SJSA1 (cell line): Measurements from ENCODE around the gene CAMK1G. TPM values are rescaled to one million over a fixed set of nuclear protein-coding genes. Genes with fewer than 3 reads are reported as not detected.

Experiments used
- DNase-seq, 2 experiments: peaks; one replicate each; pipeline ENCODE4 v3.0.0-alpha.2; 2015 to 2020; ENCODE audit warnings: low spot score in 2 of 2, low read depth in 1 of 2
- H3K27ac ChIP-seq: fragments of 250-450 bp; sonication (Bioruptor Pico); 2 replicates; pipeline ENCODE4 v1.5.1; 2020; ENCODE audit warnings: mild to moderate bottlenecking, moderate library complexity
- H3K27me3 ChIP-seq: fragments of 250-450 bp; sonication (Bioruptor Pico); replicated peaks from 2 replicates; pipeline ENCODE4 v1.5.1; 2020; ENCODE audit warnings: mild to moderate bottlenecking, moderate library complexity
- H3K36me3 ChIP-seq: fragments of 250-450 bp; sonication (Bioruptor Pico); 2 replicates; pipeline ENCODE4 v1.5.1; 2020; ENCODE audit warnings: mild to moderate bottlenecking
- H3K4me1 ChIP-seq: fragments of 250-450 bp; sonication (Bioruptor Pico); replicated peaks from 2 replicates; pipeline ENCODE4 v1.6.1; 2021; ENCODE audit warnings: mild to moderate bottlenecking
- H3K4me3 ChIP-seq: fragments of 250-450 bp; sonication (Bioruptor Pico); 2 replicates; pipeline ENCODE4 v1.5.1; 2020; ENCODE audit warnings: mild to moderate bottlenecking
- H3K9me3 ChIP-seq: fragments of 250-450 bp; sonication (Bioruptor Pico); replicated peaks from 2 replicates; pipeline ENCODE4 v1.5.1; 2020; ENCODE audit warnings: mild to moderate bottlenecking
- total RNA-seq: library from RNA; depleted of rRNA; stranded (reverse); fragments of >200 nt; shearing (Covaris generic); gene quantifications from 2 replicates; pipeline ENCODE4 v1.2.3, GENCODE V29; 2014

CAMK1G gene
- total RNA-seq, 1 experiment from 2014 or later: 0.11 TPM

DNA sequence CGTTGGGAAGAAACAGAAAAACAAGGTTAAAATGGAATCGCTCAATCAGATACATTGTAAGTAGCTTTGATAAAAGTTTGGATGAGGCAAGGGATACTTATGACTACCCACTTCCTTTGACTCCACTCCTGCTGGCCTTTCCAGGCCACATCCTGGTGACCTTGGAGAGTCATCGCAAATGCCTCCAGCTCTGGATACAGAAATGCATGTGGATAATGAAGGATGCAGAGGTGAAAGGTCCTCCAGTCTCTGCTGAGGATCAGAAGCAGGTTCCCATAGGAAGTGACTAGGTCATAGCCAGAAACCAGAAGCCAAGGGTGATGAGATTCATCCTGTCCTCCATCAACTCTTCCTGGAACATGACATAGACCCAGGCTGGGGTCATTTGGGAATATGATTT, 6.2 kb upstream of the CAMK1G start:
- DNase-seq: no peak
- Histone ChIP-seq H3K9me3 (no peaks in the 10 kb centered on the region), H3K36me3 (no peaks in the 10 kb centered on the region), H3K4me3 (no peak overlapping the region), H3K27ac (no peak overlapping the region), H3K27me3 (peaks cover 5% of the 10 kb centered on the region; the same call in 1 of the 2 replicates), H3K4me1 (no peaks in the 10 kb centered on the region)

DNA sequence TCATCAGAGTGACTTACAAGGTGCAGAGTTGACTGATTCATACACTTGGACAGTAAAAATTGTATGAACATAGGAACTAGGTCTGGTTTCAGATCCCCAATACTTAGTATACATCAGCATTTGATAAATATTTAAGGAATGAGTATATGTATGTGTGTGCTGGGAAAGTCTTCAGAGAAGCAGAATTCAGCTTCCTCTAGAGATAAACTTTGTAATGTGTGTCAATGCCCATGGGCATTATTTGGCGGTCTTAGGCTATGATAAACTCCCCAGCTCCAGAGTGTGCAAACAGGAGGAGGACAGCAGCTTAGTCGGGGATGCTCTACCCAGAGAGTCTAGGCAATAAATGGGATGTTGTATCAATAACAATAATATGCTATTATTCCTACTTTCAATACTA, 2.9 kb upstream of the CAMK1G start:
- Histone ChIP-seq H3K36me3 (no peaks in the 10 kb centered on the region), H3K9me3 (no peaks in the 10 kb centered on the region)
- no peak for DNase-seq

DNA sequence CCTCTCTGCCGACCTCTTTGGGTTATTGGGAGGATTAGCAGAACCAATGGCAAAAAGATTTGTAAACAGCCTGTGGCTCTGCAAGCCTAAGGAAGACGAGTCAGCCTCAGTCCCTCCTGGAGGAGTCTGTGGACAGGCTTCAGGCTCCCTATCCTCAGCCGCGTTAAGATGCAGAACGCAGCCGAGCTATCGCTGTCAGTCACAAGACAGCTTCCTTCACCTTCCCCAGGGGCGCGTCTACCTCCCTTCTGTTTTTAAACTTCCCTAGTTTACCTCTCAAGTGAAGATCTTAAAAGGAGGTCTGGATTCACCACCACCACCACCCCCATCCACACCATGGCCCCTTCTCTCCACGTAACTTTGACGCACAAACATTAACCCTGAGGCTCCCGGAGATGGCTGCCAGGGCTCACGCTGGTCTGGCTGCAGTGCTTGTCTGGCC, 738 bp downstream of the CAMK1G start:
- no peak overlapping the region for H3K4me3 ChIP-seq
- DNase-seq: no peak
- H3K27ac ChIP-seq: no peak overlapping the region
- H3K4me1 ChIP-seq: peaks cover 3% of the 10 kb centered on the region; the same call in 1 of the 2 replicates
- no peaks in the 10 kb centered on the region for H3K36me3 ChIP-seq
- peaks cover 23% of the 10 kb centered on the region for H3K27me3 ChIP-seq
- no peaks in the 10 kb centered on the region for H3K9me3 ChIP-seq

More for the DNA sequence above, 2.9 kb upstream of the CAMK1G start:
- no peak overlapping the region for H3K4me3 ChIP-seq
- H3K27ac ChIP-seq: no peak overlapping the region
- peaks cover 19% of the 10 kb centered on the region for H3K27me3 ChIP-seq
- H3K4me1 ChIP-seq: no peaks in the 10 kb centered on the region

DNA sequence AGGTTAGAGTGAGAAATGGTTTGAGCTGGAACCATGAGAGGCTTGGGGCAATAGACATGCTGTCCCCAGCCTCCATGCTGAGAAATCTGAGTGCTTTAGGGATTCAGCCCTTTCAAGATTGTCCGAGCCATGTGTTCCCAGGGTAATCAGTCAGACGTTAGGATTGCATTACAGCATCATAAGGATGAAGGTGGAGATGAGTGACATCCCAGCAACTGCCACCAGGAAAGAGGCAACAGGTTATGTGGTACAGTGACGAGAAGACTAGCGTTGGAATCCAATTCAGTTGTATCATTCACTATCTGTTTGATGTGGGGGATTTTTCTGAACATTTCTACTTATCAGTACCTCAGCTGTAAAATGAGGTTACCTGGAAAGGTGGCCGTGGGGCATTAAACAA, 1.7 kb downstream of the CAMK1G start:
- Histone ChIP-seq H3K27me3 (peaks cover 23% of the 10 kb centered on the region), H3K36me3 (no peaks in the 10 kb centered on the region), H3K4me1 (peaks cover 3% of the 10 kb centered on the region; the same call in 1 of the 2 replicates), H3K9me3 (no peaks in the 10 kb centered on the region), H3K27ac (no peak overlapping the region), H3K4me3 (no peak overlapping the region)
- DNase-seq: no peak

DNA sequence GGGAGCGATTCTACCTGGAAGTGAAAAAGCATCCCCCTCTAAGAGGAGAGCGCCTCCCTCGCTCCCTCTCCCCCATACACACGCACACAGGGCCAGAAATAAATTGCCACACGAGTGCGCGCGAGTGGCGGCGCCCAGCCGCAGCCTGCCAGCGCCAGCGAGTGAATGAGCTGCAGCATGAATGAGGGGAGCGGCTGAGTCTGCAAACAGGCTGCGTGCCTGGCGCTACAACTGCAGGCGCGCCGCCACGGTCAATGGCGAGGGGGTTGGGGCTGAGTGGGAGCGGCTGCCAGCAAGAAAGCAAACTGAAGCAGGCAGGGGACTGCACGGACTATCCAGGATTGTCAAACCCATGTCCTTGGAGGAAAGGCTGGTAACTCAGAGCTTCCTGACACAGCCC, 2.2 kb downstream of the CAMK1G start:
- no peak for DNase-seq
- peaks cover 3% of the 10 kb centered on the region; the same call in 1 of the 2 replicates for H3K4me1 ChIP-seq
- H3K27me3 ChIP-seq: peaks cover 23% of the 10 kb centered on the region
- no peaks in the 10 kb centered on the region for H3K9me3 ChIP-seq
- H3K36me3 ChIP-seq: no peaks in the 10 kb centered on the region
- H3K4me3 ChIP-seq: no peak overlapping the region
- H3K27ac ChIP-seq: no peak overlapping the region

DNA sequence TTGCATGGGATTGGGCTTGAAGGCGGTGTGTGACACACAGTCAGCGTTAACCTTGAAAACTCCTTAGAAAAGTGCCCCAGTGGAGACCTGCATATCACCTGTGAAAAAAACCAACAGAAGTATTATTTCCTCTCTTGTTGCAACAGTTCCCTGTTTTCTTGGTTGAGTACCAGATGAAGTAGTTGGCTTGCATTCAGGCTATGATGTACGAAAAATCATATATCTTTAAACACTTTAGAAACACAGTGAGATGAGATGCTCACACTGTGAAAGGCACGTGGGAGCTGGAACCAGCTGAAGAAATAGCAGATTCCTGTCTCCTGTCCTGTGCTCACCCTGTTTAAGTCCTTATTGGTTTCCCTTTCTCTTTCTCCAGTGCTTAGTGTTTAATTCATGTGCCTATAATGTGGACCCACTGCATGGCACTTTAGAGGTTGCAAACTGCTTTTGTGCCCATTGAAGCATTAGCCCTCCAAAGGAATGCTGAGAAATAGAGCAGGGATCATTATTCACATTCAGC, 2.8 kb downstream of the CAMK1G start:
- Histone ChIP-seq H3K27ac (no peak overlapping the region), H3K27me3 (peaks cover 23% of the 10 kb centered on the region), H3K4me1 (peaks cover 3% of the 10 kb centered on the region; the same call in 1 of the 2 replicates), H3K36me3 (no peaks in the 10 kb centered on the region), H3K4me3 (no peak overlapping the region), H3K9me3 (no peaks in the 10 kb centered on the region)
- DNase-seq: no peak

DNA sequence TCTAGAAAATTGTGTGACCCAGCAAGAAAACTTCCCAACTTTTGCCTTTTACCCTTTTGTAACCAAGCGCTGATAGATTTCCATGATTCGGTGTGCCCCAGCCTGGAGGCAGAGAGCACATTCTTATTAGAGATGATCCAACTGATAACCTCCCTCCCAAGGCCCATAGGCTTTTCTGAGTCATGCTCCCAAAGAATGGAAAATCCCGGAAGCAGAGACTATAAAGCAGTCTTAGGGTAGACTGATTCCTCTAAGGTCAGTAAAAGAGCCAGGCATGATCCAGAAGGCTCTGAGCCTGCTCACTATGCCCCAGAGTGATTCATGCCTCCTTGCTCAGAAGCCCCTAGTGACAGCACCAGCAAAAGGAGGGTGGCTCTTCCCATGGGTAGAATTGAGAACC, 4.3 kb downstream of the CAMK1G start:
- H3K27ac ChIP-seq: no peak overlapping the region
- H3K4me1 ChIP-seq: peaks cover 3% of the 10 kb centered on the region; the same call in 1 of the 2 replicates
- DNase-seq: no peak
- H3K27me3 ChIP-seq: peaks cover 18% of the 10 kb centered on the region
- H3K9me3 ChIP-seq: no peaks in the 10 kb centered on the region
- no peaks in the 10 kb centered on the region for H3K36me3 ChIP-seq
- no peak overlapping the region for H3K4me3 ChIP-seq

DNA sequence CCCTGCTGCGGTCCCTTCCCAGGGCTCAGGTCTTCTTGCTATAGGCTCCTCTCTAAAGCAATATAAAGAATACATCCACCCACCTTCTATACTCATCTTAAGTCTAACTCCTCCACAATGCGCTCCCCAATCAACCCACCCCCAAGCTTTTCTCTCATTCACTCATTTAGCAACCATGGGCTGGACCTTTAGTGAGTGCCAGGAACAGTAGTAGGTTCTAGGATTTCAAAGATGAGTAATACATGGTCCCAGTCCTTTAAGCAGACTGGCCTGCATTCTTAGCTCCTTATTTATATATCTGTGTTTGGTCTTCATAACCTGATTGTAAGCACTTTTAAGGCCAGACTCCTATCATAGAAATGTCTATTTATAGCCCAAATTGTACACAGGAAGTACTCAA, 5.9 kb downstream of the CAMK1G start:
- Histone ChIP-seq H3K4me1 (peaks cover 3% of the 10 kb centered on the region; the same call in 1 of the 2 replicates), H3K9me3 (no peaks in the 10 kb centered on the region), H3K27ac (no peak overlapping the region), H3K4me3 (no peak overlapping the region), H3K36me3 (no peaks in the 10 kb centered on the region), H3K27me3 (peaks cover 13% of the 10 kb centered on the region)
- no peak for DNase-seq

DNA sequence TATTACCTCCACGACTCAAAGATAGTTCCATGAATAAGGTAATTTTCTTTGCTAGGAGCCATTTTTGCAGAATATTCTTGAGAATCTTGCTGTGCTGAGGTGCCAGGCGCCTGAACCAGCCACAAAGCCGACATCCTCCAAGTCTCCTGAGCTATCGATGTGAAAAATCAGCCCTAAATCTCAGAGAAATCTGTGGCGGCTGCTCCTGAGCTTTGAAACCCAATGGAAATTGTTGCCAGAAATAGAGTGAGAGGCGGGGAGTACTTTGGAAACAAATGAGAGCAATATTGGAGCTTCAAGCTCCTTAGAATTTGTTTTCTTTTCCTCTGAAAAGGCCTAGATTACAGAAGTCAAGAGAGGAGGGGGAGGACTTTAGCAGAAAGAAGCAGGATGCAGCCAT, 6.3 kb downstream of the CAMK1G start:
- Histone ChIP-seq H3K4me1 (peaks cover 3% of the 10 kb centered on the region; the same call in 1 of the 2 replicates), H3K36me3 (no peaks in the 10 kb centered on the region), H3K4me3 (no peak overlapping the region), H3K27ac (no peak overlapping the region), H3K9me3 (no peaks in the 10 kb centered on the region), H3K27me3 (peaks cover 10% of the 10 kb centered on the region)
- no peak for DNase-seq

DNA sequence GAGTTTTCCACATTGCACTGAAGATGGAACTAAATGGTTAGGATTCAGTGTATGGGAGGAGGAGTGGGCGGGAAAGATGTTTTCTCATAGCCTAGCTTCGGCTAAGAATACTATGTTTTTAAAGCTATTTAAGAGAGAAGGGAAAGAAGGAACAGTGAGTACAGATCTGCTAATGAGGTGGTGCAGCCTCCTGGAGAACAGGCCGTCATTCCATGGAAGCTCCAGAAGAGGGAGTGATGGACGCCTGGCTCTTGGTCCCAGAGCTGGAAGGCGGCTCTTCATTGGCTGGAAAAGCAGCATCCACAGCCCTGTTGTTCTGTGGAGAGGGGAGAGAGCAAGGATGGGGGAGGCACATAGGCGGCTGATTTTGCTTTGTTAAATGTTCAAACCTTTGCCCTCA, 6.9 kb downstream of the CAMK1G start:
- no peaks in the 10 kb centered on the region for H3K9me3 ChIP-seq
- H3K4me3 ChIP-seq: no peak overlapping the region
- no peak for DNase-seq
- no peak overlapping the region for H3K27ac ChIP-seq
- H3K4me1 ChIP-seq: peaks cover 3% of the 10 kb centered on the region; the same call in 1 of the 2 replicates
- peaks cover 5% of the 10 kb centered on the region for H3K27me3 ChIP-seq
- no peaks in the 10 kb centered on the region for H3K36me3 ChIP-seq

DNA sequence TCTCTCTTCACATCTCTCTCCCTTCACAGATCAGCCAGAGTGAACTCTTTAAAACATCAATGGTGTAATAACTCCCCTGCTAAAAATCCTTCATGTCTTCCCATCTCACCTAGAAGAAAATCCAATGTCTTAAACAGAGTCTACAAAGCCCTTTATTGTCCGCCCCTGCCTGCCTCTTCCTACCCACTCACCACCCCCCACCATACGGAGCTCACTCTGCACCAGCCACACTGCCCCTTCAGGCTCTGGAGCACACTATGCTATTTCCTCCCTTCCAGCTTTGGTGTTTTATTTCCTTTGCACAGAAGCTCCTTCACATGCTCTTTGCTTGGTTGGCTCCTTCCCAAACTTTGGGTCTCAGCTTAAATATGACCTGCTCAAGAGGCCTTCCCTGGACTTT, 10.2 kb downstream of the CAMK1G start:
- Histone ChIP-seq H3K9me3 (no peaks in the 10 kb centered on the region), H3K36me3 (no peaks in the 10 kb centered on the region), H3K27ac (no peak overlapping the region), H3K27me3 (0 out of 2 replicates have a peak, but pooled peaks cover 4% of the 10 kb centered on the region), H3K4me3 (no peak overlapping the region), H3K4me1 (no peaks in the 10 kb centered on the region)
- no peak for DNase-seq

DNA sequence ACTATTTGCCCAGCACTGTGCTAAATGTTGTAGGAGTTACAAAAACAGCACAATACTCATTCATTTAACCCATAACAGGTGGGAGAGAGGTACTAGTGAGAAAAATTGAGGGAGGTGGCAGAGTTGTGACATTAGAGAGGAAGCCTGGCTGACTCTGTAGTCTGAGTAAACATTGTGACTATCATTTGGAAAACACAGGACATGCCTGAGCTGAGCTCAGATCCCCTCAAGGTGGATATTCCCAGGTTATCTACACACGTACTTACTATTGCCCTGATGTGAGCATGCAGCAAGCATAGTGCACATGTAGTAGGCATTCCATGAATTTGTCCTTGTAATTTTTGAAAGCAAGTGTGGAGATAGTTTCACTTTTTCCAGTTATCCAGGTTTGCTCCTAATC, 10.9 kb downstream of the CAMK1G start:
- no peaks in the 10 kb centered on the region for H3K36me3 ChIP-seq
- H3K9me3 ChIP-seq: no peaks in the 10 kb centered on the region
- H3K27me3 ChIP-seq: 0 out of 2 replicates have a peak, but pooled peaks cover 4% of the 10 kb centered on the region
- no peak overlapping the region for H3K4me3 ChIP-seq
- H3K27ac ChIP-seq: no peak overlapping the region
- H3K4me1 ChIP-seq: no peaks in the 10 kb centered on the region
- no peak for DNase-seq

DNA sequence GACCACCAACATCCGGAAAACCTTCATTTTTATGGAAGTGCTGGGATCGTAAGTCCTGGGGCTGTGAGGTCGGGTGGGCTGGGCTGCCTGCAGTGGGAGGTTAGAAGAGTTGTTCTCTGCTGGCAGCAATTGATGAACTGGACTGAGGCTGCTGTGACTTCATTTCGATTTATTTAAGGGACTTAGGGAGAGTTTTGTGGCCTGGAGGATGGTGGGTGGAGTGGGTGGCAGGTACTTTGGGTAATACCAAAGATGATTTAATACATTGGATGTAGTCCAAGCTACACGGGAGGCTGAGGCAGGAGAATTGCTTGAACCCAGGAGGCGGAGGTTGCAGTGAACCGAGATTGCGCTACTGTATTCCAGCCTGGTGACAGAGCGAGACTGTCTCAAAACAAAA, 11.5 kb downstream of the CAMK1G start:
- H3K4me1 ChIP-seq: no peaks in the 10 kb centered on the region
- H3K4me3 ChIP-seq: no peak overlapping the region
- H3K27ac ChIP-seq: no peak overlapping the region
- no peaks in the 10 kb centered on the region for H3K9me3 ChIP-seq
- no peak for DNase-seq
- H3K36me3 ChIP-seq: no peaks in the 10 kb centered on the region
- H3K27me3 ChIP-seq: 0 out of 2 replicates have a peak, but pooled peaks cover 4% of the 10 kb centered on the region

DNA sequence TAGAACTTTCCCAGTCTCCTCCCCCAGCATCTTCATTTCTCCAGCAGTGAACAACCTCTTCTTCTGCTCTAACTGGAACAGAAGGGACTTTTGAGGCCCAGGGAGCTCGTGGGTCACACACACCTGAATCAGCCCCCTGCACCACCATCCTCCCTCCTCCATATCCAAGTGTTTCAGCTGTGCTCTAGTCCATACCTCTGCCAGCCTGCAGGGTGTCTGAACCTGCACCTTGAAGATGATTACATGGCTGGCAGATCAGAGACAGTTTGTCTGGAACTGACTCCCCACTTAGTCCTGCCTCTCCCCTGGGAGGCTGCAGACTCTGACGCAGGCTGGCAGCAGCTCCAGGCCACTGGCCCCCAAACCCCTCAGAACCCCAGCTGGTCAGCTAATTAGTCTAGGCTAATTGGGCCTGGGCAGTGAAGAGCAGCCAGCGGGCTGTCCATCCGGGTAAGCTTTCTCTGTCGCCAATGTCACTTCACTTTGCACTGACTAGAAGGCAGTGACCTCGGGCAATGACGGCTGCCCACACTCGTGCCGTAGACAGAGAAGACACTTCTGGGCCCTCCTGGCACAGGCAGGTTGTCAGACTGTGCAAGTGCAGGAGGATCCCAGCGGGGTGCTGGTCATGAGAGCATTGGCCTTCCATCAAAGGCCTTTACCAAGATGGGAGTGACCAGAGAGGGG, 12.2 kb downstream of the CAMK1G start:
- no peak overlapping the region for H3K27ac ChIP-seq
- no peaks in the 10 kb centered on the region for H3K4me1 ChIP-seq
- H3K27me3 ChIP-seq: 0 out of 2 replicates have a peak, but pooled peaks cover 4% of the 10 kb centered on the region
- H3K4me3 ChIP-seq: no peak overlapping the region
- H3K9me3 ChIP-seq: no peaks in the 10 kb centered on the region
- H3K36me3 ChIP-seq: no peaks in the 10 kb centered on the region
- DNase-seq: no peak
